Measurements from ENCODE around the gene GRIN2B.

- TF ChIP-seq POLR2A (IDR thresholded peaks at IDR 0.05; ENCODE audit: low read length) (no peak), GATA1 (IDR thresholded peaks at IDR 0.05; ENCODE audit: low read depth, low read length) (no peak)
Measured at GRCh38 chr12:13981990-13982389, 588 bp upstream of the GRIN2B start.

All from erythroblast (primary cell).